NCI-H82 (cell line): ENCODE results near the gene PHLDA2.

ENCODE experiments used
- DNase-seq: peaks from one replicate; lab custom pipeline; 2025; lab: John Stamatoyannopoulos, UW

The PHLDA2 gene

DNA sequence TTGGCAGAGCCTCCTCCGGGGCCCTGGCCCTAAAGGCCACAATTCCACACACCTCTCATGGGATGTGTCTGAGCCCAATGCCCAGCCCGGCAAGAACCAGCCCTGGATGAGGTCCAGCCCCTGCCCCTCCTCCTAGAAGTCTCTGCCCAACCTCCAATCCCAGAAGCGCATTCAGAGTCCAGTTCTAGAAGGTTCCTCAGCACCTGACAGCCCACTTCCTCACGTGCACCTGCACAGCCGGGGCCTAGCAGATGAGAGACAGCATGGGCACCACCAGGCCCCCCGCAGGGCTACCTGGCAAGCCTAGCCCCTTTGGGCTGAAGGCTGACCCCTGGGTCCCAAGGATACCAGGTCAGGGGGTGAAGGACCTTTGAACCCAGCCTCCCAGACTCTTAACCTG, 32.2 kb downstream of the PHLDA2 start:
- DNase-seq = no peak

DNA sequence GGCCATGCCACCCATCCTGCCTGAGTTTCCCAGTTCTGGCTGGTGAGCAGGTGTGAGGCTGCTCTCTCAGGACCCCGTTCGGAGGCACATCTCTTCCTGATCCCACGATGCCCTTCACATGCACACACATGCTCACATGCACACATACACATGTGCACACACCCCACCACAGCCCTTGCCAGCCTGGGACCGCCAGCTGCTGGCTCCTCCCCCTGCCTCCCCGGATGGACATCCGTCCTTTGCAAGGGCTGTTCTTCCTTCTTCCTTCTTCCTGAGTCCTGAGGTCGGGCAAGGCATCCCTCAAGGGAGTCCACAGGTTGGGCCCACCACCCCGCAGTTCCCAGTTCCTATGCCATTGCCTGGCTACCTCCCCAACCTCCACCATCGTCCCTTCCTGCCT, 33.2 kb downstream of the PHLDA2 start:
- DNase-seq = no peak

GRCh38 chr11:2893935-2894334, 35.3 kb downstream of the PHLDA2 start:
- DNase-seq = no peak

DNA sequence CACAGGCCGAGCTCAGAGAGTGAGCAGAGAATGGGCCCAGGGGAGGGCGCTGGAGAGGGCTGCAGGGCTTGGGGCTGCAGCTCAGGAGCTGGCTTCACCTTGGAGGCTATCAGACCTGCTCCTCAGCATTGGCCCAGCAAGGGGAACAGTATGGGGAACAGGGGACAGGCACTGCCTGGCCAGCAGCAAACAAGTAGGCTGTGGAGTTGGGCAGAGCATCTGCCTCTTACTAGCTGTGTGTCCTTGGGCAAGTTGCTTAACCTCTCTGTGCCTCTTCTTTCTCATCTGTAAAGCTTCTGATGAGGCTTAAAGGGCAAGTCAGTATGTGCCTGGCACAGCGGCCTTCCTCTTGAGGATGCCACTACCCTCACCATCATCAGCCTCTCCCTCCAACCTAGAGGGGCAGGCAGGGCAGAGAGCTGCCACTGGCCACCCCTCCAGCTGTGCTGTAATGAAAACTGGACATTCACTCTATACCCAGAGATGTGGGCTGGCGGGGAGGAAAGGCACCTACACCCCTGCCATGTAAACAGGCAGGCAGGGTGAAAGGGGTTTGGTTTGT, 36.2 kb downstream of the PHLDA2 start:
- no peak for DNase-seq

- DNase-seq = peak; percentile 68
These were observed 36.8 kb downstream of the PHLDA2 start for GRCh38 chr11:2892215-2892966.

DNA sequence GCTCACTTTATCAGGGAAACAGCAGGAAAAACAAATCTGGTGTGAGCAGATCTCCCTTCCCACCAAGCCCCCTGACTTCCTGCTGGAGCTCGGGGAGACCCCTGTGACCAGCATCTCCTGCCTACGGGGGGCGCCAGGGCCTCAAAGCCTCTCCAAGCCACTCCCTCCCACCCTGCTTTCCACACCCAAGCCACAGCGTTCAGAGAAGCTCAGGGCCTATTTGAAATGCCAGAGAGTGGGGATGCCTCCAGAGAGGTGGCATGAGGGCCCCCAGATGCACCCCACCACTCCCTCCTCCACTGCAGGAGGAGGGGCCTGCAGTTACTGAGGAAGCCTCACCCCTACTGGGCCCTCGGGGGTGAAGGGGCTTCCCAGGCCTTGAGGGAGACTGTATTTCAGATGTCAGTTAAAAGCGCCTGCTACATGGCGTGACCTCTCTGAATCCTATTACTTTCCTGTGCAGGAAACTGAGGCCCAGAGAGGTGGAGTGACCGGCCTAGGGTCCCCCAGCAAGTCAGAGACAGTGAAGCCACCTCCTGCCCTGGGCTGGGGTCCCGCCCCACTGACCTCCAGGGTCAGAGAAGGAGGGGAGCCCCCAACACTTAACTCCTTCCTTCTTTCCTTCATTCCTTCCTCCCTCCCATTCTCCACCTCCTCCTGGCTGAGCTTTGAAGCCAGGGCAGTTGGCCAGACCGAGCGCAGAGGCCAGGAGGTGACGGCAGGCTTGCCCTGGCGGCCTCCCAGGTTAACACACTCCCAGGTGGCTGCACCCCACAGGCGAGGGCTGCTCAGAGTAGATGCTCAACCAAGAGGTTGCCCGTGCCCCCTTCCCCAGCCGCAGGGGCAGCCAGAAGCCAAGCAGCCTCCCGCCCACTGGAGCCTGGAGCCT, 37.6 kb downstream of the PHLDA2 start:
- DNase-seq = peak; percentile 20

- DNase-seq = no peak
These were observed 38.5 kb downstream of the PHLDA2 start for GRCh38 chr11:2890466-2891294.

GRCh38 chr11:2889362-2890273, 39.6 kb downstream of the PHLDA2 start:
- no peak for DNase-seq

DNA sequence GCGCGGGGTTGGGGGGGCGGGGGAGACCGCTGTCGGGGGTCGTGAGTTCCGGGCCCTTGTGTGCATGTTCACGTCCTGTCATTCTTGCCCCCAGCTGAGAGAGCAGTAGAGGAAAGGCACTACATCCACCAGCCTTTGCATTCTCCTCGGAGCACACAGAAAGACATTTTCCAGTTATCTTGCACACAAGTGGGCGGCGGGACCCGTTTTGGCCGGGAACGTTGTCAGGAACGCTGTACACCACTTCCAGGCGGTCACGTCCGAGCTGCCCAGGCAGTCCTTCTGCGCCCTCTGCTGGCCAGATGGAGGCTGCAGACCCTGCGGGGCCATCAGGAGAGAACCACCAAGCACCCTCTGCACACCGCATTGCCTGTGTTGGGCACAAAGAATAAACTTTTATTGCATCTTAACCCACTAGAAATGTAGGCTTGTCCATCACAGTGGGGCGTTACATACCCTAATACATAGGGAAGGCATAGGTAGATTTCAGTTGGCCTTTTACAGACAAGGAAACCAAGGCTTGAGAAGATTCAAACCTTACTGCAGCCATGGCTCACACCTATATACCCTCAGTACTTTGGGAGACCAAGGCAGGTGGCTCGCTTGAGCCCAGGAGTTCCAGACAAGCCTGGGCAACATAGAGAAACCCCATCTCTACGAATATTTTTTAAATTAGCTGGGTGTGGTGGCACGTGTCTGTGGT, 40.8 kb downstream of the PHLDA2 start:
- DNase-seq = peak; percentile 81

DNA sequence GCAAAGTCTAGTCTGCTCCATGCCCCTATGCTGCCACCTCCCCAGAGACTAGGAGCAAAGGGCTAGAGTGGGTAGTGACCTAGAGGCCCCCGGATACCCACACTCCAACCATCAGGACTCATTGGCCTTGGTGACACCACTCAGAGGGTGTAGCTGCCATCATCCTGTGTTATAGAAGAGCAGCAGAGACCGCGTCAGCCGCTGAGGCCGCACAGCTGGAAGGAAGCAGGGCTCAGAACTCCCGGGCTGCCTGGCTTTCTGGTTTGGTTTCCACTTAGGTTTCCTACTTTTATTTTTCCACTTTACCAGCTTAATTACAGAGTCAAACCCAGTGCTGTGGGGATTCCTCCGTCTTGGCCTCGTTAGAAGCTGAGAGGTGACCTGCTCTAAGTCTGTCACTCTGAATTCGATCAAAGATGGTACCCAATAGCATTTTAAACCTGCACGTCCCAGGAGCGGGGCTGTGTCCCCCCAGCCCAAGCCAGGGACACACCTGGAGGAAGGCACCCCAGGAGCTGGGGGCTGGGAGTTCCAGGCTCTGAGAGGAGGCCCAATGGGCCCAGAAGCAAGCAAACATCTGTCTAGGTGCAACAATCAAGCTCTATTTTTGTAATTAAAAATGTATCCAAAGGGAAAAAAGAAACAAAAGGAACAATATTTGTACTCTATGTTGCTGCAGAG, 41.6 kb downstream of the PHLDA2 start:
- no peak for DNase-seq

GRCh38 chr11:2886936-2887335, 42.3 kb downstream of the PHLDA2 start:
- DNase-seq = no peak

DNA sequence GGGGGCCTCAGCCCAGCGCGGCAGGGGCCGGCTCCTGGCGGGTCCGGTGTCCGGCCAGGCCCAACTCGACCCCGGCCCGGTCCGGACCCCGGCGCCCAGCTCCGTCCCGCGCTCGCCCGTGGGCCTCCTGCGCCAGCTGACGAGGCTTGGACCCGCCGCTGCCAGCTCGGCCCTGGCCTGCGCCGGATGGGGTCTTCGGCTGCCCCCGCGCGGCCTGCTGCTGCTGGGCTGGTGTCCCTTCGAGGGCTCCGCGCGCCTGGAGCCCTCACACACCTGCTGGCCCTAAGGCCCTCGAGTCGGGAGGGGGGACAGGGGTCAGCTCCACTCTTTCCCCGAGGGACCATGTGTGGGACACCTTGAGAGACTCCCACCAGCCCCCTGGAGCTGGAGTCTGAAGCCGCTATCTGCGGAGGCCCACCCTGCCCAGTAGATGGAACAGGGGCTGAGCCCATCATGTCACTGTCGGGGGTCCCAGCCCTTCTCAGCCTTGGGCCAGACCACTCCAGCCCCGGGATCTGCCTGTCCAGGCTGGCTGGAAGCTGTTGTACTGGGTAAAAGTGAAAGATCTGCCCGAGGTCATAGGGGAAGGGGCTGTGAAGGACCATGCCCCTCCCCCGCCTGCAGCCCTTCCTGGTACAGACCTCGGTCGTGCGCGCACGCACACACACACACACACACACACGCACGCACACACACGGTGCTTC, 42.9 kb downstream of the PHLDA2 start:
- peak; percentile 49 for DNase-seq

GRCh38 chr11:2885678-2886081, 43.5 kb downstream of the PHLDA2 start, which contains the start of gene CDKN1C:
CDKN1C (minus strand) TSS chr11:2885775; CDS start chr11:2885456, 319 bp downstream.
- DNase-seq = peak; percentile 75

DNA sequence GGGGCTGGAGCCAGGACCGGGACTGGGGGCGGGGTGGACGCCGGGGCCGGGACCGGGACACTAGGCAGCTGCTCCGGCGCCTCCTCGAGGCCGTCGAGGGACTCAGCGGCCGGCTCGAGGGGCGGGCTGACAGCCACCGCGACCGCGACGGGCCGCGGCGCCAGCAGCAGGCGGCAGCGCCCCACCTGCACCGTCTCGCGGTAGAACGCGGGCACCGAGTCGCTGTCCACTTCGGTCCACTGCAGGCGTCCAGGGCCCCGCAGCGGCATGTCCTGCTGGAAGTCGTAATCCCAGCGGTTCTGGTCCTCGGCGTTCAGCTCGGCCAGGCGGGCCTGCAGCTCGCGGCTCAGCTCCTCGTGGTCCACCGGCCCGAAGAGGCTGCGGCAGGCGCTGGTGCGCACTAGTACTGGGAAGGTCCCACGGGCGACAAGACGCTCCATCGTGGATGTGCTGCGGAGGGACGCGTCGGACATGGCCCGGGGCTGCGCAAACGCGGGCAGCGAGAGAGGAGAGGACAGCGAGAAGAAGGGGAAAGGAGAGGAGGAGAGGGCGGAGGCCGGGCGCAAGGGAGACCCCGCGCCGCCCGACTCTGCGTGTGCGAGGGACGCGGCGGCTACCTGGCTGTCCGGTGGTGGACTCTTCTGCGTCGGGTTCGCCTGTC, 44.1 kb downstream of the PHLDA2 start:
- peak; percentile 28 for DNase-seq

DNA sequence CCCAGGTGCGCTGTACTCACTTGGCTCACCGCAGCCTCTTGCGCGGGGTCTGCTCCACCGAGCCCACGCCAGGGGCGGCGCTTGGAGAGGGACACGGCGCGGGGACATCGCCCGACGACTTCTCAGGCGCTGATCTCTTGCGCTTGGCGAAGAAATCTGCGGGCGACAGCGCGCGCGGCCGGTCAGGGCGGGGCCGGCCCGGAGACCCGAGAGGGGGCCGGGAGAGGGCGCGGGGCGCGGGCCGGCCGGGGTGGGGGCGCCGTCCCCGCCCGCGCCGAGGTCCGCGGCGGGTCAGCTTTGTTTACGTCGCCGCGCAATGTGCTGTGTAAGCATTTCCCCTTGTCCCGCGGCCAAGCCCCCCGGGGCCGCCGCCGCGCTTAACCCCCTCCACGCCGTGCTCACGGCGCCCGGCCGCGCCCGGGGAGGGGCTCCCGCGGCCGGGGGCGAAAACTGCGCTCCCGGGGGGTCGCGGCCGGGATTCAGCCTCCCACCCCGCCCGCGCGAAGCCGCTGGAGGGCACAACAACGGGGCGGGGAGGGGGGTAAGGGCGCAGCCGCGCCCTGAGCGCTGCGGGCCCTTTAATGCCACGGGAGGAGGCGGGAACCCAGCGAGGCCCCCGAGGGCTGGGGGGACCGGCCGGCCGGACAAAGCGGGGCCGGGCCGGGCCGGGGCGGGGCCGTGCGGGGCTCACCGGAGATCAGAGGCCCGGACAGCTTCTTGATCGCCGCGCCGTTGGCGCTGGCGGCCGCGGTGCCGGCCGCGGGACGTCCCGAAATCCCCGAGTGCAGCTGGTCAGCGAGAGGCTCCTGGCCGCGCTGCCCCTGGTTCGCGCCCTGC, 45.0 kb downstream of the PHLDA2 start:
- DNase-seq = no peak

DNA sequence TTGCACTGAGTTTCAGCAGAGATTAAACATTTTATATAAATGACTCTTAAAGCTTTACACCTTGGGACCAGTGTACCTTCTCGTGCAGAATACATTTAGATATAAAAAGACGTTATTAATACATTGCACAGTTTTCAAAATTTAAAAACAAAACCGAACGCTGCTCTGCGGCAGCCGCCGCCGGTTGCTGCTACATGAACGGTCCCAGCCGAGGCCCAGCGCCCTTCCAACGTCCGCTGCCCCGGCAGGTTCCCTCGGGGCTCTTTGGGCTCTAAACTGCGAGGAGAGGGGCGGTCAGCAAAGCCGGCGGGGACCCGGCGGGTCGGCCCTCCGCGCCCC, 45.6 kb downstream of the PHLDA2 start:
- no peak for DNase-seq

DNA sequence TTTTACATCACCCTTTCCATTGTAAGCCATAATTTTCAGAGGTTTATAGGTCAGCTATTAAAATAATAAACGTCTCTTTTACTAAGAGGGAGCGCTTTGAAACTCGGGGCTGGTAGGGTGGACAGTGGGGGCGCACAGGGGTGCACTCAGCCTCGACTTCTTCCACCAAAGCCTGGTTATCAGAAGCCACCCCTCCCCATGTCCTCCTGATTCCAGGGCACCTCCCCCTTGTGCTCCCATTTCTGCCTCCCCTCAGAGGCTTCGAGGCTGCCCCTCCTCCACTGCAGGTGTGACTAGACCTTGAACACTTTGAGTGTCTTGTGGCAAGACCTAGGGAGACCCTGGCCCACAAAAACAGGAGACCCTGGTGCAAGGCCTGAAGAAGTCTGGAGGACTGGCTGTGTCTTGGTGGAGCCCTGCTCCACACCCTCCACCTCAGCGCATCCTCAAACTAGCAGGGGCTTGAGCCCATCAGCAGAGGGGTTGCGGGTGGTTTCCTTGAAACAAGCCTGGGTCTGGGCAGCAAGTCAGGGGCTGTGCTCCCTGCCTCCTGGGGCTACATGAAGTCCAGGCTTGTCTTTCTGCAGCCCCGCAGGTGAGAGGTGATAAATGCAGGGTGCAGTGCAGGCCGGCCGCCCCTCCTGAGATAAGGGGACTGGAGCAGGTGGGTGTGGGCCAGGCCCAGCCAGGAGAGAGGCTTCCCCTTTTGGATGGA, 46.7 kb downstream of the PHLDA2 start:
- no peak for DNase-seq
